ENCODE data around the gene DMAC2L. TPM values are rescaled to one million over a fixed set of nuclear protein-coding genes. Genes with fewer than 3 reads are reported as not detected.
A peak's percentile ranks its signal among the peaks of the same experiment; 100 is the strongest.

The DMAC2L gene
- total and polyA plus RNA-seq, 2 experiments from 2014 or later, result 8.5 to 33.3 TPM

DNA sequence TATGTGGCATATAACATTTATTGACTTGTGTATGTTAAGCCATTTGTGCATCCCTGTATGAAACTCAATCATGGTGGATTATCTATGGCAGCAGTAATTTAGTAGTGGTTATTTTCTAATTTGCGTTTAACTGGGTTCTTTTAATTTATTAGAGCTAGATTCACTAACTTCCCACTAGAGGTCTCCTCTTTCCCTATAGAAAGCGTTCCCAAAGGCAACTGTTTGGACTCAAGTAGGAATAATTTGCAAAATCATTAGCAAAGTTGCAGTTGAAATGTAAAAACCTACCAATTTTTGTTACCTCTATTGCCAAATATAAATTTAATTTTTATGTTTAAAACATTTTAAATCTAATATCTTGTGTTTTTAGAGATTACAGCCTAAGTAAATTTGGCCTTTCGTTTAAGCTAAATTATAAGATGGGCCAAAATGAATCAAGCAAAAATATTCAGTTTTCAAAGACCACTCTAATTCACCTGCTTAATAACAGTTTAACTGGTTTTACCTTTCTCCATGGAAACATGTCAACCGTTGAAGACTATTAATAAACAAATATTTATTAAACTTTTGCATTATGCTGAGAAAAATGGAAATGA lies 6.0 kb downstream of the DMAC2L start:
- Histone ChIP-seq H3K9me3 (ENCODE audit: low read depth) (no peaks in the 10 kb centered on the region), H3K36me3 (no peaks in the 10 kb centered on the region), H3K27me3 (no peaks in the 10 kb centered on the region), H3K4me1 (ENCODE audit: low read depth) (peaks cover 3% of the 10 kb centered on the region), H3K4me3 (no peak overlapping the region), H3K27ac (no peak overlapping the region)
- TF ChIP-seq, protein P1, sequence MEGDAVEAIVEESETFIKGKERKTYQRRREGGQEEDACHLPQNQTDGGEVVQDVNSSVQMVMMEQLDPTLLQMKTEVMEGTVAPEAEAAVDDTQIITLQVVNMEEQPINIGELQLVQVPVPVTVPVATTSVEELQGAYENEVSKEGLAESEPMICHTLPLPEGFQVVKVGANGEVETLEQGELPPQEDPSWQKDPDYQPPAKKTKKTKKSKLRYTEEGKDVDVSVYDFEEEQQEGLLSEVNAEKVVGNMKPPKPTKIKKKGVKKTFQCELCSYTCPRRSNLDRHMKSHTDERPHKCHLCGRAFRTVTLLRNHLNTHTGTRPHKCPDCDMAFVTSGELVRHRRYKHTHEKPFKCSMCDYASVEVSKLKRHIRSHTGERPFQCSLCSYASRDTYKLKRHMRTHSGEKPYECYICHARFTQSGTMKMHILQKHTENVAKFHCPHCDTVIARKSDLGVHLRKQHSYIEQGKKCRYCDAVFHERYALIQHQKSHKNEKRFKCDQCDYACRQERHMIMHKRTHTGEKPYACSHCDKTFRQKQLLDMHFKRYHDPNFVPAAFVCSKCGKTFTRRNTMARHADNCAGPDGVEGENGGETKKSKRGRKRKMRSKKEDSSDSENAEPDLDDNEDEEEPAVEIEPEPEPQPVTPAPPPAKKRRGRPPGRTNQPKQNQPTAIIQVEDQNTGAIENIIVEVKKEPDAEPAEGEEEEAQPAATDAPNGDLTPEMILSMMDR (IDR thresholded peaks at IDR 0.05; ENCODE audit: low read depth, low read length), result peak; percentile 63
- peak; percentile 27 to 65 for DNase-seq (ENCODE audit: low read depth in 1 of 2, low spot score in 1 of 2)

DNA sequence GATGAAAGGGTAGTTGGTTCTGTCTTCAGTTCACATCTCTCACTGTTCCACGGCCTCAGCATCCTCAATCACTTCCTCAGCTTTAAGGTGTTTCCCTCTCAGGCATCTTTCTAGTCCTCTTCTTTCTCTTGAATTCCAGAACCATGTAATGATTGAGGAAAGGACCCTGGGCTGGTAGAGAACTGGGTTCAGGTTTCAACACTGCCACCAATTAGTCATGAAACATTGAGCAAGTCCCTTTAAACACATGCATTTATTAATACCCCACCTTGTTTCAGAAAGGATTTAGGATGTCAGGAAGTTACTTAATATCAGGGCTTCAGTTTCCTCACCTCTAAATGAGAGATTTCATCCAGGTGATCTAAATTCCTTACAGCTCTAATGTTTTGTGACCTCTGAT lies 7.2 kb downstream of the DMAC2L start:
- Histone ChIP-seq H3K27ac (no peak overlapping the region), H3K4me3 (no peak overlapping the region), H3K9me3 (ENCODE audit: low read depth) (no peaks in the 10 kb centered on the region), H3K36me3 (no peaks in the 10 kb centered on the region), H3K4me1 (ENCODE audit: low read depth) (no peaks in the 10 kb centered on the region), H3K27me3 (no peaks in the 10 kb centered on the region)
- no peak for DNase-seq (ENCODE audit: low read depth in 1 of 2, low spot score in 1 of 2)
- TF ChIP-seq, protein P1 (IDR thresholded peaks at IDR 0.05; ENCODE audit: low read depth, low read length), result no peak

DNA sequence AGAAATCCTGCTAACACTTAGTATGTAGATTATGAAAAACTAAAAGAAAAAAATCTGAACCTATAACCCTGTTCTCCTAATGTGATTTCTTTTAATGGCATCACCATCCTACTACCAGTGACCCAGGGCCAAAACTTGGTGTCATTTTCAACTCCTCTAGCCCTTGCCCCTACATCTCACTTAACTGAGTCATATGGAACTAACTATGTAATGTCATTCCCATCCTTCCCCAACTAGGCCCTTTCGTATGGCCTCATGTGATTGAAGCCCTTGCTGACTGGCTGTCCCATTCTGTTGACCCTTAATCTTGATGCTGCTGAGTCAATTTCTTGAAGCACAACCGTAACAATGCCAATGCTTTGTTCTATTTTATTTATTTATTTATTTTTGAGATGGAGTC lies 7.6 kb downstream of the DMAC2L start:
- no peaks in the 10 kb centered on the region for H3K36me3 ChIP-seq

DNA sequence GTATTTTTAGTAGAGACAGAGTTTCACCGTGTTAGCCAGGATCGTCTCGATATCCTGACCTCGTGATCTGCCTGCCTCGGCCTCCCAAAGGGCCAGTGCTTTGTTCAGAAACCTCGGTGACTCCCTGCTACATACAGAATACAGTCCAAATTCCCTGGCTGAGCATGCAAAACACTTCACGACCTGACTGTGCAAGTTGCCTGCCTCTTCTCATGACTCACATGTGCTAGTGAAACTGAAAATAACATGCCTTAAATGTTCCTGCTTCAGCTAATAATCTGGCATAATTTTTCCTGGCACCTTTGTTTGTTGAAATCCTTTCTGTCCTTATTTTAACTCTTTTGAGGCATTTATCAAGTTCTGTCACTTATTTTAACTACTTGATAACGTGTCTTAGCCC lies 8.2 kb downstream of the DMAC2L start:
- H3K9me3 ChIP-seq (ENCODE audit: low read depth), result no peaks in the 10 kb centered on the region
- TF ChIP-seq, protein P1 (IDR thresholded peaks at IDR 0.05; ENCODE audit: low read depth, low read length), result no peak
- peak overlapping the region; percentile 23 for H3K27ac ChIP-seq
- peak in 1 of 2 donors; percentile 49 for DNase-seq (ENCODE audit: low read depth in 1 of 2, low spot score in 1 of 2)
- H3K27me3 ChIP-seq, result no peaks in the 10 kb centered on the region
- H3K4me3 ChIP-seq, result no peak overlapping the region
- H3K36me3 ChIP-seq, result peaks cover 5% of the 10 kb centered on the region
- no peaks in the 10 kb centered on the region for H3K4me1 ChIP-seq (ENCODE audit: low read depth)

More for the DNA sequence above, 7.6 kb downstream of the DMAC2L start:
- TF ChIP-seq, protein P1 (IDR thresholded peaks at IDR 0.05; ENCODE audit: low read depth, low read length), result no peak
- Histone ChIP-seq H3K4me3 (no peak overlapping the region), H3K9me3 (ENCODE audit: low read depth) (no peaks in the 10 kb centered on the region), H3K27ac (no peak overlapping the region), H3K27me3 (no peaks in the 10 kb centered on the region), H3K4me1 (ENCODE audit: low read depth) (no peaks in the 10 kb centered on the region)
- DNase-seq (ENCODE audit: low read depth in 1 of 2, low spot score in 1 of 2), result no peak

DNA sequence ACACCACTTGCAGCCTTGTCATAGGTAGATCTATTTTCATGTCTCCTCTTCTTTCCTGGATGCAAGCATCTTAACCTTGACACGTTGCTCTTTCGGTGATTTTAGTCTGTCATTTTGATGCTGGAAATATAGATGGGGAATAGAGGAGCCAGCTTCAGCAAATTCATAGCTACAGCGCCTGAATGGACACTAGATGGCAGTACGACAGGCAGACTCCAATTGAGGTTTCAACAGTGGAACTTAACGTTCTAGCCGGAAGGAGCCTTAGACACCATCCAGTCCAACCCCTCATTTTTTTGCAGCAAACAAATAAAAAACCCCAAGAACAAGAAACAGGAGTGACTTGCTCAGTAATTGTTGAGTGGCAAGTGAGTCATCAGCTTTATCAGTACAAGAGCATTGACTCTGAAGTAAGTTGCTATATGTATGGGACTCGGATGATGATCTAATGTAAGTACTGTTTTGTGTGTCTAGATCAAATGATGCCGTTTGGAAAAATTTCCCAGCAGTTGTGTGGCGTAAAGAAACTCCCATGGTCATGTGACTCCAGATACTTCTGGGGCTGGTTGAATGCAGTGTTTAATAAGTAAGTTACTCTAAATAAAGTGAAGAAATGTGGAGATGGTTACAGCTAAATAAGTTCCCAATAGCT lies 9.0 kb downstream of the DMAC2L start:
- Histone ChIP-seq H3K4me3 (no peak overlapping the region), H3K36me3 (peaks cover 12% of the 10 kb centered on the region), H3K9me3 (ENCODE audit: low read depth) (no peaks in the 10 kb centered on the region), H3K27me3 (no peaks in the 10 kb centered on the region), H3K4me1 (ENCODE audit: low read depth) (no peaks in the 10 kb centered on the region), H3K27ac (no peak overlapping the region)
- DNase-seq (ENCODE audit: low read depth in 1 of 2, low spot score in 1 of 2), result peak; percentile 79 to 96
- TF ChIP-seq, protein P1 (IDR thresholded peaks at IDR 0.05; ENCODE audit: low read depth, low read length), result peak; percentile 93
